Inferior parietal cortex (tissue), 1 donor: ENCODE results near the gene PGAP2.
"Not testable (repeated sequence)": the region's sequence is repeated elsewhere in the genome, so short reads cannot be mapped to it uniquely, and the experiment has no call there.

ENCODE experiments used
- DNase-seq: peaks from one replicate; pipeline ENCODE4 v3.0.0-alpha.2; 2016; ENCODE audit errors: extremely low spot score

PGAP2 gene

DNA sequence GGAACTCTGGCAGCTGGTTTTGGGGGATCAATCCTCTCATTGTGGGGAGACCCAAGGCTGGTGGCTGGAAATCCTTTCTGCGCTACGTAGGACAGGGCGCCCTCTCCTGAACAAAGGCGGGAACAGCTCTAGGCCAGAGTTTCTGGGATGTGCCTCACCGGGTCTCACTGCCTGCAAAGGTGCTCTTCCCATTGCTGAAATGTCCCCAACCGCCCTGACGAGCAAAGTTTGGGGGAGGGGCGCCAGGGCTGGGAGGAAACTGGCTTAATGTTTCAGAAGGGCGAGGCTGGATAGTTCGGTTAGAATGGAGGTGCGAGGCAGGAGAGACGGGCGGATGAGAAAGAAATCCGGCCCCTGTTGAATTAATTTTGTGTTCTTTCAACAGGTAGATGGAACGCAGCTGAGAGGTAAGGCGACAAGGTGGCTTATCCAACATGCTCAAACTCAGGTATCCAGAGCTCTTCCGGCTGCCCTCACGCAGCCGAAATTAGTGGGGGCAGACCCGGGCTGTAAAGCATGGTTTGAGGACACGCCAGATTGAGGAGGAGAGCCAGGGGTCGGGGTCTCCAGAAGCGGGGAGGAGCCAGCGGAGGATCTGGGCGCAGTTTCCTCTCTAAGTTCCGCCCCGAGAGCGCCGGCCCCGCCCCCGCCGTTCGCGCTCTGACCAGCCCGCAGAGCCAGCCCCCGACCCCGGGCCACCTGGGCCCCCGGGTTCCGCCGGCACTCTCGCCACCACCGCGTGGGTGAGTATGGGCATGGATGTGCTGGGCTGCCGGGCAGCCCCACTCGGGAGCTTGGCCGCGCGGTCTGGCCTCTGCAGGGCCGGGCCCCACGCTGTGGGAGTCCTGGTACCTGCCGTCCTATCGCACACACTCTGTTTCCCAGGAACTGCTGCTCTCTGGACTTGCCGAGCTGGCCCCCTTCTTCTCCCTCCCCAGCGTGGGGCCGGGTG is at the start of gene PGAP2:
Gene PGAP2, plus strand, starts transcription at position 652 of the 952 bp plus-strand sequence. CDS start 2,700 bp downstream, outside the sequence.
- peak; percentile 63 for DNase-seq

- DNase-seq = no peak
Observed at GRCh38 chr11:3764266-3764665, 44.1 kb upstream of the PGAP2 start.

- not testable (repeated sequence) for DNase-seq
Observed at GRCh38 chr11:3766836-3767235, 41.5 kb upstream of the PGAP2 start.

DNA sequence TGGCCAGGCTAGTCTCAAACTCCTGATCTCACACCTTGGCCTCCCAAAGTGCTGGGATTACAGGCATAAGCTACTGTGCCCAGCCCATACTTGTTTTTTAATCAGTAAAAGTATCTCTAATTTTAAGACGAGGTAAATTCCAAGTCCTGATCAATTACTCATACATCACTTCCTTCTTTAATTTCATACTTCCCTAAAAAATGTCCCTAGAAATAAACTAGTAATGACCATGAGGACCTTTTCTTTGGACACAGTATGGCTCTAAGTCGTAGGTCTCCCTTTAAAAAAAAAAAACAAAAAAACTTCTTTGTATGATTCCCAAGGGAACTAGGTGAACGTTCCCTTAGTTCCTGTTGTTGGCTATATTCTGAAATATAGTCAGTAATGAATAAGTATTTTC is 40.8 kb upstream of the PGAP2 start:
- no peak for DNase-seq

- DNase-seq = no peak
Observed at GRCh38 chr11:3773180-3773579, 35.2 kb upstream of the PGAP2 start.

GRCh38 chr11:3775736-3776406 is 32.5 kb upstream of the PGAP2 start:
- DNase-seq = no peak

- DNase-seq = no peak
Observed at GRCh38 chr11:3781423-3781822, 26.9 kb upstream of the PGAP2 start.

DNA sequence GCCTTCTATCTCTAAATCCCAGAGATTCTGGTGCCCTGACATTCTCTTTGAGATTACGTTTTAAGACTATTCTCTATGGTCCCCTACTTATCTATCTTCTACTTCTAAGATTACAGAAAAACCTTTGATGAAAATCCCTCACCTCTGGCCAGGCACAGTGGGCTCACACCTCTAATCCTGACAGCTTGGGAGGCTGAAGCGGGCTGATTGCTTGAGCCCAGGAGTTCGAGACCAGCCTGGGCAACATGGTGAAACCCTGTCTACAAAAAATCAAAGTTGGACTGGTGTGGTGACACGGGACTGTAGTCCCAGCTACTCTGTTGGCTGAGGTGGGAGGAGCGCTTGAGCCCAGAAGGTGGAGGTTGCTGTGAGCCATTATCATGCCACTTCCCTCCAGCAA is 25.4 kb upstream of the PGAP2 start:
- no peak for DNase-seq

GRCh38 chr11:3783611-3784010 is 24.7 kb upstream of the PGAP2 start:
- DNase-seq = no peak

DNA sequence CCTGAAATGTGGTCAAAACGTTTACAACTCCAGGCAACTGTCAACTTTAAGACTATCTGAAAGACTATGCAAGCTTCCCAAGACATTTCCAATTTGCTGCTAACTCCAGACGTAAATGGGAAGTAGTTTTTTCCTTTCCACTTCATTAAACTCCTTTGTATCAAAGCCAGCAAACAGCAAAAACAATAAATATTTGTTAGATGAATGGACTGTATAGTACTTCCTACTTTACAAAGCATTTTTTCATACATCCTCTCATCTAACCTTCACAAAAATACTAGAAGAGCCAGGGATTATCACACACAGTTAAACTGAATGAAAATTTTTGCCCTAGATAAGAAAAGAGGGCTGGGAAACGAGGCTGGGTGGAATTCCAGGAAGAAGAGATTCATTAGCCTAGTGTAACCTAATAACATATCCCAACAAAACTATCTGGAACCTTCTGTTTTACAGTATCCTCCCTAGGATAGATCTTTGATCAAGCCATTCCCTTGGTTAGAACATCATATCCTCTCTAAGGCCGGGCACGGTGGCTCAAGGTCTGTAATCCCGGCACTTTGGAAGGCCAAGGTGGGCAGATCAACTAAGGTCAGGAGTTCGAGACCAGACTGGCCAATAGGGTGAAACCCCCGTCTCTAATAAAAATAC is 21.5 kb upstream of the PGAP2 start:
- no peak for DNase-seq

DNA sequence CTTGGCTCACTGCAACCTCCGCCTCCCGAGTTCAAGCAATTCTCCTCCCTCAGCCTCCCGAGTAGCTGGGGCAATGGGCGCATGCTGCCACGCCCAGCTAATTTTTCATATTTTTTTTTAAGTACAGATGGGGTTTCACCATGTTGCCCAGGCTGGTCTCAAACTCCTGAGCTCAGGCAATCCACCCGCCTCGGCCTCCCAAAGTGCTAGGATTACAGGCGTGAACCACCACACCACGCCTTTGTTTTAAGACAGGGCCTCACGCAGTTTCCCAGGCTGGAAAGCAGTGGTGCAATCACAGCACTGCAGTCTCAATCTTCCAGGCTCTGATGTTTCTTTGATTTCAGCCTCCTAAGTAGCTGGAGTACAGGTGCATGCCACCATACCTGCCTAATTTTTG is 14.0 kb upstream of the PGAP2 start:
- DNase-seq = not testable (repeated sequence)

DNA sequence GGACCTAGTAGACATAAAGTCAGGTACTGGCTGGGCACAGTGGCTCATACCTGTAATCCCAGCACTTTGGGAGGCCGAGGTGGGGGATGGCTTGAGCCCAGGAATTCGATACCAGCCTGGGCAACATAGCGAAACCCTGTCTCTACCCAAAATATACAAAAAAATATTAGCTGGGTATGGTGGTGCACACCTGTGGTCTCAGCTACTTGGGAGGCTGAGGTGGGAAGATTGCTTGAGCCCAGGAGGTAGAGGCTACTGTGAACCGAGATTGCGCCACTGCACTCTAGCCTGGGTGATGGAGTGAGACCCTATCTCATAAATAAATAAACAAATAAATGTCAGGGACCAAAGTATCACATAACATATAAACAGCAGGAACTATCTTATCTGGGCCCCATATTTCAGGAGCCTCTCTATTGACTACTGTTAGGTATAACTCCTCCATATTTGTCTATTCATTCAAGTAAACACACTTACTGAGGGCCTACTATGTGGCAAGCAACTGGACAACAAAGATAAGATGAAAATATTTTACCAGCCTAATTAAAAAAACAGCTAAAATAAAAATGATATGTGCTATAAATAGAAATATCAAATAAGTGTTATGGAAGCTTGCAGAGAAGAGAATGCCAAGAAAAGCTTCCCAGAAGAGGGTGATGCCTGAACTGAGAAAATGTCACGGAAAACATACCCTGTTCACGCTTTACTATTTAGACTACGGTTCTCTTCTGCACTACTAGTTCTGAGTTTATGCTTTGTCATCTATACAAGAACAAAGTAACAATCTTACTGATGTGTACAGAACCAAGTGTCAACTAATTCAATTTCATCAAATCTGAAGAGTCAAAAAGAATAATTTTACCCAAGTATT is 13.0 kb upstream of the PGAP2 start:
- DNase-seq = no peak

DNA sequence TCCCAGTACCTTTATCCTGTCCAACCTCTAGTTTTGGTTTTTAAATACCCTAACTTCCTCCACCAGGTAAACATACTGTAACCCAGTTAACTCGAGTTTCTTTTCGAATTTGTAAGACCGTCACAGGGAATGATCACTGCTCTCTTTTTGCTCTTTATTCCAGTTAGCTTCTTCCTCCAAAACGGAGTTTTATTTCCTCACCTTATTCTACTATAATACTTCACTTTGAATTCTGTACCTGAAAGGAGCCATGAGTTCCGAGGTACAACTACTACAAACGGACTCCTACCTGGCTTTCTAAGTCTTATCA is 12.4 kb upstream of the PGAP2 start:
- no peak for DNase-seq

DNA sequence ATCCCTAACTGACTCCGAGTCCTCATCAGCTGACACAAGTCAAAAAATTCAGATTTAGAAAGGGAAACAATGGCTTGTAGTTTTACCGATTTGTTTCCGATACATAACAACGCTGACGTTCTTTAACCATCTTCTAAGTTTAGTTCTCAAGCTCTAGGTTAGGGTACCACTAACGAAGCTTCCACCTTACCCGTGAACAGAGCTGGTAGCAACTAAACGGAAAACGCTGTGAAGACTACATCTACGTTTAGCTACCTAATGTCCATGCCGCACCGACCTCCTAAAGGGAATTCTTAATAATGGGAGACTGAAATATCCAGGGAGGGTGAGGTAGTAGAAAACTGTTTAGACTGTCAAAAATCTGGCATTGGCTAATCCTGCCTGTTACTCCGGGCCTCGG is 12.0 kb upstream of the PGAP2 start:
- DNase-seq = no peak

- DNase-seq = no peak
Observed at GRCh38 chr11:3796801-3797328, 11.5 kb upstream of the PGAP2 start.

DNA sequence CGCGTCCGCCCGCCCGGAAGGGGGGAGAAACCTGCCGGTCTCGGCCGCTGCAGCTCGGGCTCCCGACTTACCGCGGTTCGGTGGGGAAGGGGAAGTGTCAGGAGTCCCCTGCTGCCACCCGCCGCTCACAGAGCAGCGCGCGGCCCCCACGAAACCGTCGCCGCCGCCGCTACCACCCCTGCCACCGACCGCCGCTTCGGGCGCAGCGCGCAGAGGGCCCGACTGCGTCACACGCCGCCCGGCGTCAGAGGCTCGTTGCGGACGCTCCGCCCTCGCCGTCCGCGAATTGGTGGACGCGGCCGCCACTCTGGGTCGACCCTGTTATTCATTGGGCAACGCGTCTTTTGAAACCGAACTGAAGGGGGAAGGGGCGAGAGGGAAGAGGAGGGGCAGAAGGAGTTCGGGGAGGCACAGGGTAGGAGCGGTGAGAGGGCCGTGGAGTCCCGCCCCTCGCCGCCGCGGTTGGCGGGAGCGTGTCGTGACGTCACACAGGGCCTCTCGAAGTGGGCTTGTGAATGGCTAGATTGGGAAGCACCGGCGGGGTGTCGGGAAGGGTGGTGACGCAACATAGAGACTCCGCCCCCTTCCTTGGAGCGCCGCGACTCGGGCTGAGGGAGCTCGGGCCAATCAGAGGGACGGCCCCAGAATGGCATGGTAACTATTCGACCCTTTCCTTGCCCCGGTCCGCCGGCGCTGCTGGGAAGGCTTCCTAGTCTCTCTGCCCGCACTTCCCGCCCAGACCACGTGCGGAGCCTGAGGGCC is 10.8 kb upstream of the PGAP2 start, which contains the start of gene NUP98:
Gene NUP98, minus strand, starts transcription at position 226 of the 762 bp plus-strand sequence. CDS start 15,437 bp downstream, outside the sequence.
- peak; percentile 99 for DNase-seq

DNA sequence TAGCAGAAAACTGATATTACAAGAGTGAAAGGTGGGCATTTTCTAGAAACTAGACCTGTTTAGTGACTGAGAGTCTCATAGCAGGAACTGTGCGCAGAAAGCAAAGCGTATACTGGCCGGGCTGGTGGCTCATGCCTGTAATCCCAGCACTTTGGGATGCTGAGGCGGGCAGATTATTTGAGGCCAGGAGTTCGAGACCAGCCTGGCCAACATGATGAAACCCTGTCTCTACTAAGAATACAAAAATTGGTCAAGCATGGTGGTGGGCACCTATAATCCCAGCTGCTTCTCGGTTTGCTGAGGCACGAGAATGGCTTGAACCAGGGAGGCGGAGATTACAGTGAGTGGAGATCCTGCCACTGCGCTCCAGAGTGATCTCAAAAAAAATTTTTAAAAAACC is 9.2 kb upstream of the PGAP2 start:
- DNase-seq = no peak

- DNase-seq = no peak
Observed at GRCh38 chr11:3799873-3800272, 8.5 kb upstream of the PGAP2 start.

GRCh38 chr11:3802011-3802790 is 6.2 kb upstream of the PGAP2 start:
- no peak for DNase-seq
